HG03442 (cell line): ENCODE data around the gene PPP1R14D.
"Not testable (repeated sequence)": the region's sequence is repeated elsewhere in the genome, so short reads cannot be mapped to it uniquely, and the experiment has no call there.

Source experiments
- ATAC-seq: cut with Tn5 transposase; IDR thresholded peaks from one replicate; pipeline ENCODE4 v1.9.1; 2021; ENCODE audit warnings: mild to moderate bottlenecking, moderate library complexity; ENCODE audit not compliant: unreplicated experiment

PPP1R14D gene, protein sequence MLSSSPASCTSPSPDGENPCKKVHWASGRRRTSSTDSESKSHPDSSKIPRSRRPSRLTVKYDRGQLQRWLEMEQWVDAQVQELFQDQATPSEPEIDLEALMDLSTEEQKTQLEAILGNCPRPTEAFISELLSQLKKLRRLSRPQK

DNA sequence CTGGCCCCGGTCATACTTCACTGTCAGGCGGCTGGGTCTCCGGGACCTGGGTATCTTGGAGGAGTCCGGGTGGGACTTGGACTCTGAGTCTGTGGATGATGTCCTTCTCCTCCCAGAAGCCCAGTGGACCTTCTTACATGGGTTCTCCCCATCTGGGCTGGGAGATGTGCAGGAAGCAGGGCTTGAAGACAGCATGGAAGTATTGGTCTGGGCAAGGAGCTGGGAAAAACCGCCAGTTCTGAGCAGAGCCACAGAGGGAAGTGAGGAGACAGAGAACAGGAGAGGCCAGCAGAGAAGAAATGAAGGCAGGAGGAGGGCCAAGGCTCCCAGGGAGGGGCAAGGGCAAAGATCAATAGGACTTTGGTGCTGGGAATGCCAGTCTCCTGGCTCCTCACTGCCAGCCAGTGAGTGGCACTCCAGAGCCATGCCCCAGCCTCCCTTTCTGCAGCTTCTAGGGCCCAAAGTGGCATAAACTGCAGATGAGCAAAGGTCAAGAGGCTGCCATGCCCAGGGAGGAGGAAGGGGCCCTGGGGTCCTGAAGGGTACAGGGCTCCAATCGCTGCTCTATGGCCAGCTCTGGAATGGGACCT, at the start of gene PPP1R14D:
TSS of gene PPP1R14D (minus strand) at position 262 of the 590 bp plus-strand sequence. CDS start at position 195, 67 bp downstream.
- ATAC-seq = no peak

DNA sequence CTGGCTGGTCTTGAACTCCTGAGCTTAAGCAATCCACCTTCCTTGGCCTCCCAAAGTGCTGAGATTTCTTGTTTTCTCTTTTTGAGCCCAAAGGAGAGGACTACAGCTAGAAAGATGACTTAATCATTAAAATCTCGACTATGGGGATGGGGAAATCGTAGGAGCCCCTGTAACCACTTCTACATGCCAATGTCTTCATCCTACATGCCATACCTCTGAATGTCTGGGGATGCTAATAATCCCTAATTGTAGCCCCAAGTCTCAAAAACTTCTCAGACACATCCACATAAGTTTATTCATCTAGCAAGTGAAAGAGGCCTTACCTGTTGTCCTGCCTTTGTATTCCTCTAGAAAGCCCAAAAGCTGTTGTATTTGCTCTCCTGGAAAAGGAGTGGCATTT, 49.2 kb upstream of the PPP1R14D start:
- no peak for ATAC-seq

DNA sequence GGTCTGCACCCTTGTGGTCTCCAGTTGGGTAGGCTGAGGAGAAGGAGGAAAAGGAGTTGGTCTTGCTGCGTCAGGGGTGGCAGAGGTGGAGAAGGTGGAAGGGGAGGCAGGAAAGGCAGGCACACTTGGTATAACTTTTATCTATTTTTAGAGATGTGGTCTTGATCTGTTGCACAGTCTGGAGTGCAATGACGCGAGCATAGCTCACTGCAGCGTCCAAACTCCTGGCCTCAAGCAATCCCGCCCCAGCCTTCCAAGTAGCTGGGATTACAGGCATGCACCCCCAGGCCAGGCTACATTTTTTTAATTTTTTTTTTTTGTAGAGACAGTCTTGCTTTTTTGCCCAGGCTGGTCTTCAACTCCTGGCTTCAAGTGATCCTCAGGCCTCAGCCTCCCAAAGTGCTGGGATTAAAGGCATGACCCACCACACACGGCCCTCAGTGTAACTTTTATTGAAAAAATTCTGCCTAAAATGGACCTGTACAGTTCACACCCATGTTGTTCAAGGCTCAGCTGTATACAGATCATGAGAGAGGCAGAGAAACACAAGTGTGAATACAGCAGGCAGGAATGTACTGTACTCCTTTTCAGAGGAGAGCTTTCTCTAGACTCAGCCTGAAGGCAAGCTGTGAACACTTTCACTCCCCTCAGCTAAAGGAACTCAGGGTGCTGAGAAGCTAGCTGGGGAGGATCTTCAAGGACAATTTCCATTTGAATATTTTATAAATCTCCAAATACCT, 47.7 kb upstream of the PPP1R14D start:
- ATAC-seq = no peak

DNA sequence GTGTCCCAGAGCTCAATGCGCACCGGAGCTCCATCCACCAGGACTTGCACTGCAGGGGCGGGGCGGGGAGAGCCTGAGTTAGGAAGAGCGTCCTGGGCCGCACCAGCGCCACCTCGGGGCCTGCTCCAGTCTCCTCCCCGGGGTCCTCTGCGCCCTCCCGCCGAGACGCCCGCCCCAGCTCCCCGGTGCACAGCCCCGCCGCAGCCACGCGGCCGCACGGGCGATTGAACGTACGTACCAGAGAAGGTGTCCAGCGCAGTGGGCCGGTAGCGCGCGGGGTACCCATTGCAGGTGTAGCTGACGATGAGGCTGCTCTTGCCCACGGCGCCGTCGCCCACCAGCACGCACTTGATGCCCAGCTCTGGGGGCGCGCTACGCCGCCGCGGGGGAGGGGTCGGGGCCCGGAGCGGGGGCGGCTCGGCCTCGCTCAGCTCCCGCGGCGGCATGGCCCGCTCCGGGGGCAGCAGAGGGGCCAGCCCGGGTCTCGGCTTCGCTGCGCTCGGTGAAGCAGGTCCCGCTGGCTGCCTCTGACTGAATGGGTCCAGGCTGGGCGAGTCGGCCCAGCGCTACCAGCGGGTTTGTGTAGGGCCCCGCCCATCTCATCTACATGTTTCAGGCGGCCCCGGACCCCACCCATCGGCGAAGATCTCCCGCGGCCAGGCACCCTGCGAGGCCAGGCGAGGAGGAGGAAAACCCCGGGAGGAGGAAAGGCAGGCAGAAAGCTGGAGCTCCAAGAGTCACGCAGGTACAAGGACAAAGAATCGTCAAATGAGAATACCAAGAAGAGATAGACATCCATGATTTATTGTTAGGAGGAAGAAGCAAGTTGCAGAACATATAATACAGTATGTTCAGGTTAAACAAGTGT, 45.4 kb upstream of the PPP1R14D start, which contains the start of gene RHOV:
TSS of gene RHOV (minus strand) at position 541 of the 868 bp plus-strand sequence. CDS start at position 446, 95 bp downstream.
- peak; percentile 57 for ATAC-seq

DNA sequence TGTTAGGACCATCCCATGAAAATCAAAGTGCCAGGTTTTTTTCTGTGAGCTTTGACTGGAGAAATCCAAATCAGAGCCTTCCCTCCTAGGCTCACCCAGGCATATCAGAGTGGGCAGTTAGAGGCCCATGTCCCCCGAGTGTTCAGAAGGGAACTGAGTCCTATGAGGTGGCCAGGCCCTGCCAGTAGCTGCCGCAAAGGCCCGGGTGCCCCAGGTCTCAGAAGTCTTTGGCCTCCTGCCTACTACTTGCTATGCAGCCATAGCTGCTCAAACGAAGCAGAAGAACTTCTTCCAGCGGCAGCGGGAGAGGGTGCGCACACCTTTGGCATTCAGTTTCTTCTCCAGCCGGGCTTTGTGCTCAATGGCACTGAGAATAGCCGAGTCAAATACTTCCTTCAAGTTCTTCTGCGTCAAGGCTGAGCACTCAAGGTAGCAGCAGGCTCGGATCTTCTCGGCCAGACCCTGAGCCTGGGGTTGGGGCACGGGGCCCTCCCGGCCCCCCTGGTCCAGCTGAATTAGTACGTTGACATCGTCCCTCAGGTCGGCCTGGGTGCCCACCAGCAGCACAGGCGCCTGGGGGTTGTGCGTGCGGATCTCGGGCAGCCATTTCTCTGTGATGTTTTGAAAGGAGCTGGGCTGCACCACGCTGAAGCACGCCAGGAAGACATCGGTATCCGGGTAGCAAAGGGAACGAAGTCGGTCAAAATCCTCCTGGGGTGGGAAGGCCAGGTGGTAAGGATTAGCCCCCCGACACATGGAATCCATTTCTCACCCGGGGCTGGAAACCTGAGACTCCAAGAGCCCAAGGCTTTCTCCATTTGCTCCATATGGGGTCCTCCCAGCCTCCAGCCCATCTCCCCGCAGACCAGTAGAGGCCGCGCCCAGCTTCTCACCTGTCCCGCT, 44.5 kb upstream of the PPP1R14D start:
- no peak for ATAC-seq

DNA sequence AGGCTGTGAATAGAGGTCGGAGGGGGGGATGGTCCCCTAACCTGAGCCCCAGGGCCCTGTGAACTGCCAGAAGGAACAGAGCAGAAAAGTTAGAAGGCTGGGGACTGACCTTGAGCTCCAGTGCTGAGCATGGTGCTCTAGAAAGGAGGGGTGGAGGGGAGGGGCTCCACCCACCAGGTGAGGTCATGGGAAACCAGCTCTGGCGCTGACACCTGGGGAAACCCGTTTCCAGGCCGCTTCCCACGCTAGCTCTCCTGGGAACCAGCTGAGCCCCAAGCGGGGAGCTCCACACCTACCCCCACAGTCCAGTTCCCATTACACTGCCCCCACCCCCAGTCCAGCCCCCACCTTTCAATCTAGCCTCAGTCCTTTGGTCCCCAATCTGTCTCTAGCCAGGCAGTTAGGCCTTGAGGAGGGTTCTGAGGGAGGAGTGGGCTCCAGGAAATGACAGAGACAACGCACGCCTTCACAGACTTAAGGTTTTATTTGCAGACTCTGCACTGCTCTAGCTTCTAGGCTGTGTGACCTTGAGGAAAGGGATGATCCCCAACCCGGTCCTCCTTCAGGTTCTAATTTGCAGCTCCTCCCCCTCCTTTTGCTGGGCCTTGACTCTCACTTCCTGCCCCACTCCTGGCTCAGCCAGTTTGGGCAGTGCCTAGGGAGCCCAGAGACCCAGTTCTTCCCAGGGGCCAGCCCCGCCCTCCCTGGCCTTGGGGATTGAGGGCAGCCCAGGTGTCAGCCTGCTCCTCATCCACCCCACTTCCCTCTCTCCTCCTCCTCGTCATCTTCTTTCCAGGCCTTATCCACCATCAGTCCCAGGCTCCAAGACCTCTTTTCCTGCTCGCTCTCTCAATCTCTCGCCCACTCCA, 43.5 kb upstream of the PPP1R14D start:
- ATAC-seq = no peak

DNA sequence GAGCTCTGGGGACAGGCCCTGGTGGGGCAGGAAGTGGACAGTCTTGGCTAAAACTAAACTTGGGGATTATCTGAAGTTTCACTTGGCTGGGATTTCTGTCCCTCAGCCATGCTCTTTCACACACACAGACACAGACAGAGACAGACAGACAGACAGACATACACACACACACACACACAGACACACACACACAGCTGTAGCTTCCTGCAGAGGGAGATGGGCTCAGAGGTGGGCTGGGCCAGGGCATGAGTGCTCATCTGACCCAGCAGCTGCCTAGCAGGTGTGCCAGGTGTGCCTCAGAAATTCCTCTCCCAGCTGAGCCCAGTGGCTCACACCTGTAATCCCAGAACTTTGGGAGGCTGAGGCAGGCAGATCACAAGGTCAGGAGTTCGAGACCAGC, 42.2 kb upstream of the PPP1R14D start:
- ATAC-seq = no peak

DNA sequence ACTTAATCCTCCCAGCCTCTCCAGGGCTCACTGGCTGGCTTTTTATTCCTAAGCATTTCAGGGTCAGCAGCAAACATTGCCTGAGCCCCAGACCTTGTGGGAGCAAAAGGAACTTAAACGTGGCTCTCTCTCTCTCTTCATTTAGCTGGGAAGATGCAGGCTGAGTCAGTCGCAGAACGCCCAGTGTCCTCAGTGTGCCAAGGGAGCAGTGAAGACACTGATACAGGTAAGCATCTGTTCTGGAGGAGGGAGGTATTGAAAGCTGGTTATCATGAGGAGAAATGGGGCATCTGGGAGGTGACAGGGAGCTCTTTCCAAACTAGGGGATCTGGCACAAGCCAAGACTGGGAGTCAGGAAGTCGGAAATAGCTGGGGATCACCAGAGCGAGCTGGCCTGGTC, 41.2 kb upstream of the PPP1R14D start:
- ATAC-seq = no peak

DNA sequence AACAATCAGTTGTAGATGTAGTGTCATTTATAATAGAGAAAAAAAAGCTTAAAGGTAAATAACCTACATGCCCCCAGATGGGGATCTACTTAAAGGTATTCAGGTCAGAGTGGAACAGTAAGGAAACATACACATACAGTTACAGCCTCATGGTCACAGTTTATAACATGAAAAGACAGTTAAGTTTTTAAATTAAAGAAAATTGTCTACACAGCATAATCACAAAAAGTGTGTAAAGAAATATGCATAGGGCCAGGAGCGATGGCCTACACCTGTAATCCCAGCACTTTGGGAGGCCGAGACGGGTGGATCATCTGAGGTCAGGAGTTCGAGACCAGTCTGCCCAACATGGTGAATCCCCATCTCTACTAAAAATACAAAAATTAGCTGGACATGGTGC, 38.7 kb upstream of the PPP1R14D start:
- no peak for ATAC-seq

DNA sequence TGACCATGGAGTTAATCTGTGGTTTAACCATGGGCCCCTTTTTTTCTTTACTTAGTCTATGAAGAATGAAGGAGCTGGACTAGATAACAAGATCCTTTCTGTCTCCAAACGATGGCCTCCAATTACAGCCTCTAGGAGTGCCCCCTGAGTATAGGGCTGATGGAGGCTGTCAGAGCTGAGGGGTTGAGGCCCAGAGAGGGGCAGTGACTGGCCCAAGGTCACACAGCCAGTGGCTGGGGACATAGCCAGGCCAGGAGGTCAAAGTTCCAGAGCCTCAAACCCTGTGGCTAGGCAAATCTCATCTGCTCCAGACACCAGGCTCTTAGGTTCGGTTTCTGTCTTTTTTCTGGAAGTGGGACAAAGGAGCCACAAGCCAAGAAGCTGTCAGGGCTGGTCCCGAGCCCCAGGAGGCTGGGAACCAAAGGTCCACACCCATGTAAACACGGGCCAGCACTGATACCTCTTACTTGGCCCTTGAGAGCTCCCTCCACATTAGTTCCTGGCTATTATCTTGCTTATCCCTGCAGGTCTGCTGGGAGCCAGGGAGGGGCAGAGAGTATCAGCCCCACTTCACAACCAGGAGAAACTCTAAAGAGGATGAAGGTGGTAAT, 35.3 kb upstream of the PPP1R14D start:
- no peak for ATAC-seq

DNA sequence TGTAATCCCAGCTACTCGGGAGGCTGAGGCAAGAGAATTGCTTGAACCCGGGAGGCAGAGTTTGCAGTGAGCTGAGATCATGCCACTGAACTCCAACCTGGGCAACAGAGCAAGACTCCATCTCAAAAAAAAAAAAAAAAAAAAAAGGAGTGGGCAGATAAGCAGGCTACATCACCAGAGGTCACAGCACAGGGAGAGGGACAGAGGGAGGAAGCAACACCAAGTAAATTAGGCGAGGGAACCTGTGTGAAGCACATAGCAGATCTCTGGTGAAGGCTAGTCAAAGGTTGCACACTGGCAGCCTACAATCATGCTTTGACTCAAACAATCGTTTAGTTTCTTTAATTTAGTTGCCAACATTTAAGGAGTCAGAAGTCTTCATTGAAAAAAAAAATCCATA, 32.6 kb upstream of the PPP1R14D start:
- ATAC-seq = not testable (repeated sequence)

DNA sequence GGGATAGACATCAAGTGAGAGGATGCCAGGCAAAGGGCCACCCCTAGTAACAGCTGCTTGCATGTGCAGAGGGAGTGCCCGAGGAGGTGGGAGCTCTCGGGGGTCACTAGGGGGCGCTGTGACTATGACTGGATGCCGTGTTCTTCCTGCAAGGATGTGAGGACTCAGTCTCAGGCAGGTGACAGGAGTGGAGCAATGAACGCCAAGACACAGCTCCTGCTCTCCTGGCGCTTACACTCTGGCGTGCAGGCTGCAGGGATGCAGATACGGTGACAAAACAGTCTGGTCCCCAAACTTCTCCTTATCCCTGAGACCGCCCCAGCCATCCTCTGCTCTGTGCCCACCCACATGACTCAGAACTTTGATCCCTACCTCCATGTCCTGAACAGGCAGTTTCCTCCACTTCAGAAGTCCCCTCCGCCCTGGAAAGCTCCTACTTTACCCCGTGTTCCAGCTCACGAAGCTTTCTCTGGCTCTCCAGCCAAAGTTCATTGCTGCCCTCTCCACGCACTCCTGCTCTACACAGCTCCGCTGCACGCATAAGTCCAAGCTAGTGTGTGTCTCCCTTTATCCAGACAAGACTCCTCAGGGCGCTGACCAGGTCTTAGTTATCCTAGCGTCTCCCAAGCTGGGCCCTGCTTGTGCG, 30.8 kb upstream of the PPP1R14D start:
- ATAC-seq = peak; percentile 64

DNA sequence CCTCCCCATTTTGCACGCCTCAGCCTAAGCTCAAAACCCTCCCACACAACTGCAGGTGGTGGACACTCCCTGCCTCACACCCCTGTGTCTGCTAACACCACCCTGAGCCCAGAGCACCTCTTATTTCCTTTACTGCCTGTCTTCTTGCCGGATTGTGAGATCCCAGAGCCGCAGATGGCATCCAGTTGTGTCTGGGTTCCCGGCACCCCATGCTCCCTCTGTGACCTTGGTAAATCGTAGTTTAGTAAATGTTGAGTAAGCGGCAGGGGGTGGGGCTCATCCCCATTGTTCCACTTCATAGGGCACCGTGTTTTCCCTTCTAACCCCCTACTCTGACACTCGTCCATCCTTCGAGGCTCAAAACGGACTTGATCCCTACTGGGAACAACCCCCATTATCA, 30.2 kb upstream of the PPP1R14D start:
- no peak for ATAC-seq

DNA sequence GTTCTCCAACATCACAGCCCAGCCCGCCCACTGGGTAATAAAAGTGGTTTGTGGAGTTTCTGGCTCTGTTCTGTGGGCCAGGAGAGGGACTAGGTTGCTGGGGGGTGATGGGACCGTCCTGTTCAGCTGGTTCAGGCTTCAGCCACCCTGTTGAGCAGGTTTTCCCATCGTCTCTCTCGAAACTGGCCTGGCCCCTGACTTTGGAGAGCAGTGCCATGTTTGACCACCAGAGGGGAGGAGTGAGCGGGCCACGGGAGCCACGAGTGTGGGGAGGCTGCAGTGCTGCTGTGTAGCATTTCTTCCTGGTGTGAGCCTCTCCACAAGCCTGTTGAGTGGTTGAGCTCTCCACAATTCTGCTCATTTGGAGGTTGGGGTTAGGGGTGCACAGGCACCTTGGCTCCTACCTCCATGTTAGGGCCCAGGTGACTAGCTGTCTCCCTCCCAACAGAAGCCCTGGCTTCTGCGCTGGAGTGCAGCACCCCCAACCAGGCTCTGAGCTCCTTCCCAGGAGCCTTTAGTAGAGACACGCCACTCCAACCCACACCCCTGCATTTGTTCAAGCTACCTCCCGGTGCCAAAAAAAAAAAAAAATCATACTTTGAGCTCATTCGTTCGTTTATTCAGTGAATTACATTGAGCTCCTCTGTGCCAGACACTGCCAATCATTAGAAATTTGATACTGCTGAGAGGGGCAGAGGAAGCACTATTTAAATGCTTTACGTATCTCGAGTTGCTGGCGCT, 29.3 kb upstream of the PPP1R14D start:
- peak; percentile 72 for ATAC-seq

DNA sequence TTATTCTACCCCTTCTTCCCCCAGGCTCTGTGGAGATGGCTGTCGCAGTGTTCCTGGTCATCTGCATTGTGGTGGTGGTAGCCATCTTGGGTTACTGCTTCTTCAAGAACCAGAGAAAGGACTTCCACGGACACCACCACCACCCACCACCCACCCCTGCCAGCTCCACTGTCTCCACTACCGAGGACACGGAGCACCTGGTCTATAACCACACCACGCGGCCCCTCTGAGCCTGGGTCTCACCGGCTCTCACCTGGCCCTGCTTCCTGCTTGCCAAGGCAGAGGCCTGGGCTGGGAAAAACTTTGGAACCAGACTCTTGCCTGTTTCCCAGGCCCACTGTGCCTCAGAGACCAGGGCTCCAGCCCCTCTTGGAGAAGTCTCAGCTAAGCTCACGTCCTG, 28.2 kb upstream of the PPP1R14D start:
- ATAC-seq = no peak

DNA sequence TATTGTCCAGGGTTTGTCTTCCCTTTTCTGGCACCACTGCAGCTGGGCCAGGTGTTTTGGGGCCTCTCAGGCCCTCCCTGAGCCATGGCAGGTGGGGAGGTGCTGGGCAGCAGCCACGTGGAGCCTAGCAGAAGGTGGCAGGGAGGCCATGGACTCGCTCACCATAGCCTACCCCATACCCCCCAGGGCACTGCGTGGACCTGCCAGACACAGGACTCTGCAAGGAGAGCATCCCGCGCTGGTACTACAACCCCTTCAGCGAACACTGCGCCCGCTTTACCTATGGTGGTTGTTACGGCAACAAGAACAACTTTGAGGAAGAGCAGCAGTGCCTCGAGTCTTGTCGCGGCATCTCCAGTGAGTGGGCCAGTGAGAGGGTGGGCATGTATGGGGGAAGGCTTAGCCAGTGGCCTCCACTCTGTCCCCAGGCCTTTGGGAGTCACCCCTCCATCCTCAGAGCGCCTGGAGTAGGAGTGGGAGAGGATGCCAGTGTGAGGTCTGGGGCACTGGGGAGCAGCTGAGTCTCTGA, 27.3 kb upstream of the PPP1R14D start:
- no peak for ATAC-seq

DNA sequence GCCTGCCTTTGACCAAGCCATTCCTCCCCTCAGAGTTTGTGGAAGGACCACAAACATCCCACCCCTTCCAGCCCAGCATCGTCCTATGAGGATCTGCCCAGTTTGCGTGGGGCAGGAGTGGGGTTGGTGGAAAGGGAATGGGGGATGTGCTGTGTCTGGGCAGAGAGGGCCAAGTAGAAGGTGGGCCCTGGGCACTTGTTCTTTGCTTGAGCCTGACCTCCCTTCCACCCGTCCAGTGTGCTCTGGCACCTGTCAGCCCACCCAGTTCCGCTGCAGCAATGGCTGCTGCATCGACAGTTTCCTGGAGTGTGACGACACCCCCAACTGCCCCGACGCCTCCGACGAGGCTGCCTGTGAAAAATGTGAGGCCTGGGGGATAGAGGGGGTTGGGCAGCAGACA, 25.7 kb upstream of the PPP1R14D start:
- ATAC-seq = no peak
